Right renal pelvis (tissue), 4 donors: ENCODE results near the gene ZNF687. TPM values are rescaled to one million over a fixed set of nuclear protein-coding genes. Genes with fewer than 3 reads are reported as not detected.
"Not testable (repeated sequence)": the region's sequence is repeated elsewhere in the genome, so short reads cannot be mapped to it uniquely, and the experiment has no call there.

ENCODE experiments used
- DNase-seq, 4 donors: peaks; one replicate each; pipeline ENCODE4 v3.0.0-alpha.2; 2013; ENCODE audit warnings: low read depth in 4 of 4, low spot score in 3 of 4, missing footprints in 1 of 4
- polyA plus RNA-seq, 4 donors: library from polyadenylated mRNA; unstranded; fragments of 120-200 nt; gene quantifications; one replicate each; pipeline ENCODE4 v1.2.1, GENCODE V29; 2013; ENCODE audit not compliant: insufficient read length in 4 of 4

ZNF687 gene
- polyA plus RNA-seq = 10 to 100 TPM; 23.1 to 26.3 (median 24.0) TPM

- DNase-seq = peak; percentile 98 to 100 (median 100)
Measured at GRCh38 chr1:151281969-151282882, at the start of gene ZNF687. TSS of gene ZNF687 (plus strand) at chr1:151282299. CDS start at chr1:151286292, 3,993 bp downstream.

DNA sequence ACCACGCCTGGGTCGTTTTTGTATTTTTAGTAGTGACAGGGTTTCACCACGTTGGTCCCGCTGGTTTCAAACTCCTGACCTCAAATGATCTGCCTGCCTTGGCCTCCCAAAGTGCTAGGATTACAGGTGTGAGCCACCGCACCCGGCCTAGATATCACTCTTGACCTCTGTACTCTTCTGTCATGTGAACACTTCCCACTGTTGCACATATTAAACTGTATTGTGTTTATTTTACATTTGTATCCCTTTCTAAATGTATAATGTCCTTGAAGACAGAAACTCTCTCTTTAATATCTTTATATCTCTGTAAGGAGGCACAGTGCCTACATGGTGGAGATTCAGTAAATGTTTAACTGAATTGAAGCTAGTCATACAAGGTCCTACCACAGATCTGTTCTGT is 46.9 kb upstream of the ZNF687 start:
- no peak for DNase-seq

DNA sequence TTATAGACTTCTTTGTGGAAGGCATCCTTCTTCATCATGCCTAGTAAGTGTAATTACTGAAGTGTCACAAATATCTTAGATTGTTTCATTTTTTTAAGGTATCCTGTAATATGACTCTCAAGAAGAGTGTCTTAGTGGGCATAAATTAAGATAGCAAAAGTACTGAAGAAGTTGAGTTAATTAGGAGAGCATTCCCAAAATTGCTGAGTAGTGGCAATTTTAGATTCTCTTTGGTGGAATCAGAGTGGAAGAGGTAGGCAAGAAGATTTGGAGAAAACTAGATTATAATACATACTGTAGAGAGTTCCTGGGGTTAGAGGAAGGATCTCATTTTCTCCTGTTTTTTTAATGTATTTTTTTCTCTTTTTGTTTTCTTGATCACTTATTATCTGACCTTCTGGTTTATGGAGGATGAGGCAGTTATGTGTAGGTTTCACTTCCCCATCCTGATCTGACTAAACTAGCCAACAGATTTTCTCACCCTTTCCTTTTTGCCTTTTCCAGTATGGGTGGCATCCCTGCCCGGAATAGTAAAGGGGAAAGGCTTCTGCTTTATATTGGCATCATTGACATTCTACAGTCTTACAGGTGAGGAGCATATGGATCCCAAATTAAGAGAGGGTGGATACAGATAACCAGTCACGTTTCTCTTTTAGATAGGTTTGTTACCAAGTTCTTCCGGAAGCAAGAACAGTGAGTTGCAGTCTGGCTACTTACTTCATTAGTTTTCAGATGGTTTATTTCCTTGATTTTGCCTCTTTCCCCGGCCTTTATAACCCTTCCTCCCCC is 44.2 kb upstream of the ZNF687 start:
- DNase-seq = no peak

DNA sequence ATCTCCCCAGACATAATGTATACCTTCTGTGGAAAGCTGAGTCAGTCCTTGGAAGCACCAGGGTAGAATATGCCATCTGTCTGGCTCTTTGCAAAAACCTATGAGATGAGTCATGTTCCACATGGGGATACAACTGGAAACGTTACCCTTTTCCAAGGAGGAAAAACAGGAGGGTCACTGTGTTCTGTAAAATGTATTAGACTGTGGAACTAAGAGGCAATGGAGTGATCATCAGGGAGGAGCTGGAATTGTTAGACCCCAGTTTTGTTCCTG is 43.7 kb upstream of the ZNF687 start:
- no peak for DNase-seq

GRCh38 chr1:151242442-151242841 is 39.7 kb upstream of the ZNF687 start:
- no peak for DNase-seq

- DNase-seq = no peak
Measured at GRCh38 chr1:151243683-151244216, 38.3 kb upstream of the ZNF687 start.

DNA sequence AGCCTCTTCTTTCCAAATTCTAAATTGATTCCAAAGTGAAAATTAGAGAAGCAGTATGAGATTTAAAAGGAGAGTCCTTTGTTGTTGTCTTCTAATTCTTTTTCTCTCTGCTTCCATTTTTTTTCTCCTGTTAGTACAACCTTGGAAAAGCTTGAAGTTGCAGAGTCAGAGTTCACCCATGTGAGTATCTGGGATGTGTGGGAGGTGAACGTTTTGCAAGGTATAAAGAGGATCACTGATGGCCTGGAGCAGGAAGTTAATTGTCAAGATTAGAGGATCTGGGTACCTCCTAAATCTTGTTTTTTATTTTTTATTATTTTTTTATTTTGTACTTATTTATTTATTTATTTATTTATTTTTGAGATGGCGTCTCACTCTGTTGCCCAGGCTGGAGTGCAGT is 35.3 kb upstream of the ZNF687 start:
- DNase-seq = no peak

DNA sequence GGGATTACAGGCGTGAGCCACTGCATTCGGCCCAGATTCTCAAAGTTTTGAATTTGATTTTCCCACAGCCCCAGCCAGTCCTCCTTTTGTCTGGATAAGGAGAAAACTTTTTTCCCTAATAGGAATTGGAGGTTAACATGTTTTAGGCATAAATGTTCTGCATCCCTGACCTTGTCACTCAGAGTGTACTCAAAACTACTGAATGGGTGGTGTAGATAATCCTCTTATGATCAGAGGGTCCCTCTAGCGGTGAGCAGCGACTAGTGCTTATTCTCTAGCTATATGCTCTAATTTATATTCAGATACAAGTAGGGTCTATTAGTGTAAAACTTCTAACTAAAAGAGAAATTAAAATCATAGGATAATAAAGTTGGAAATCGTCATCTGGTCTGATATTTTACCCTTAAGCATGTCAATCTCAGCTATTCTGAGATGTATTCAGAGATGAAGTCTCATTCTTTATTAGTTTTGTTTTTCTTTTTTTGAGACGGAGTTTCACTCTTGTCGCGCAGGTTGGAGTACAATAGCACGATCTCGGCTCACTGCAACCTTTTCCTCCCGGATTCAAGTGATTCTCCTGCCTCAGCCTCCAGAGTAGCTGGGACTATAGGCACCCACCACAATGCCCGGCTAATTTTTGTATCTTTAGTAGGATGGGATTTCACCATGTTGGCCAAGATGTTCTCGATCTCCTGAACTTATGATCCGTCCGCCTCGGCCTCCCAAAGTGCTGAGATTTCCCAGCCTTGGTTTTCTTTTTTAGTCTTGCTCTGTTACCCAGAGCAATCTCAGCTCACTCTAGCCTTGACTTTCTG is 30.2 kb upstream of the ZNF687 start:
- peak; percentile 27 to 41 (median 38) for DNase-seq

DNA sequence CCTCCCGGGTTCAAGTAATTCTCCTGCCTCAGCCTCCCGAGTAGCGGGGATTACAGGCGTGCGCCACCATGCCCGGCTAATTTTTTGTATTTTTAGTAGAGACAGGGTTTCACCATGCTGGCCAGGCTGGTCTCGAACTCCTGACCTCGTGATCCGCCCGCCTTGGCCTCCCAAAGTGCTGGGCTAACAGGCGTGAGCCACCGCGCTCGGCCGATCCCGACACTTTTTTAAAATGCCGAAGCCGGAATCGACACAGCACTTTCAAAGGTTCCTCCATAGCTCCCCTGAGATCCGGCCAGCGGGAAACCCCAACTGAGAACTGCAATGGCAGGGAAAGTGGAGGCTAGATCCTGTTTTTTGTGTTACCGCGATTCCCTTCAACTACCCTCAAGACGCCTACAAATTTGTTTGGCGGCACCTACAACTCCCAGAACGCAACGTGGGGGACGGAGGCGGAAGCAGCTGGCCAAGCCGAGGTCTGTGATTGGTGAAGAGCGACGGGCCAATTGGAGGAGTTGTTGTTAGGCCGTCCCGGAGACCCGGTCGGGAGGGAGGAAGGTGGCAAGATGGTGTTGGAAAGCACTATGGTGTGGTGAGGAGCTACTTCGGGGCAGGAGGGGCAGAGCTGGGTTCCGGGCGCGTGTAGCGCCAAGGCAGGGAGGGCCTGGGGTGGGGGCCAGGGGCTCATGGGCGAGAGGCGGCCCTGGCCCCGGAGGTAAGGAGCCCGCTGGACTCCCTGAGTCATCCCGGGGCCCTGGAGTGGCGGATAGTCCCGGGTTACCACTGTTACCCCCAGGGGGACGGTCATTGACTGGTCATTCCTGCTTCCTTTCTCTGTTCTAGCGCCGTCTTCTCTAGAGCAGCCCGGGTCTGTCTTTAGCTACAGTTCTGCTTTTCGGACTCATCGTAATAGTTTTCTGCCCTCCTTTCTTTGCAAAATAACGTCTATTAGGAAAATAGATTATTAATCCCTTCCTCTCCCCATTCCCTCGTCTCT is 27.6 kb upstream of the ZNF687 start, which contains the start of gene PSMD4:
TSS of gene PSMD4 (plus strand) at position 518 of the 997 bp plus-strand sequence. CDS start at position 567, 49 bp downstream.
- peak; percentile 95 to 96 (median 95) for DNase-seq

- DNase-seq = no peak
Measured at GRCh38 chr1:151255381-151255780, 26.7 kb upstream of the ZNF687 start.

- no peak for DNase-seq
Measured at GRCh38 chr1:151259351-151259750, 22.7 kb upstream of the ZNF687 start.

GRCh38 chr1:151265446-151266236 is 16.5 kb upstream of the ZNF687 start:
- DNase-seq = no peak

GRCh38 chr1:151266315-151266714 is 15.8 kb upstream of the ZNF687 start:
- DNase-seq = no peak

DNA sequence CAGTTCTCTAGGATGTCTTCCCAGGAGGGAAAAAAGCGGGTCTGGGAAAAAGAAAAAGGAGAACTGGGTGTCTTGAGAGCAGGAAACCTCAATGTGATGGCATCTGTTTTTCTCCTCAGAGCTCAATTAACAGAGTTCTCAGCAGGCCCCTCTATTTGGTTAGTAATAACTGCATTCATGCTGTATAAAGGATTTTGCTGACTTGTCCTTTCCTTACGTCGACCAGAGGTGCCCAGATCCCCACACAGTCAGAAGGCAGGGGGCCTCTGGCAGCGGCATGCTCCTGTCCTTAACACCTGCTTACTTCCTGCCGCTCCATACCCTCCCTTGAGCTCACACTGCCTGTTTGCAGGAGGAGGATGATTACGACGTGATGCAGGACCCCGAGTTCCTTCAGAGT is 15.3 kb upstream of the ZNF687 start:
- no peak for DNase-seq

DNA sequence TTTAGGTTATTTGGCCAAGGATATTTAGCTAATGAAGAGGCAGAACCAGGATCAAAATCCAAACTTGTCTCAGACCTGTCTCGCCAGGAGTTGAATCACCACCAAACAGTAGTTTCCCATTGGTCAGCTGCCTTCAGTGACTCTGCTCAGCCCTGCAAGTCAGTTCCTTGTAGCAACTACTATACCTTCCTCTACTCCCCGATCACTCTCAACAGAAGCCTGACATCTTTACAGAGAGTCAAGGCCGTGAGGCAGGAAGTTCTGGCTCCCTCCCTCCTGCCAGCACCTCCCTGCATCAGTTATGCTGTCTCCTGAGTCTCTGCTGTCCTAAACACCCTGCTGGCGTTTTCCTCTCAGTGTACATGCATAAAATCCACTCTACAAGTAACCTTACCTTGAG is 14.3 kb upstream of the ZNF687 start:
- DNase-seq = no peak

DNA sequence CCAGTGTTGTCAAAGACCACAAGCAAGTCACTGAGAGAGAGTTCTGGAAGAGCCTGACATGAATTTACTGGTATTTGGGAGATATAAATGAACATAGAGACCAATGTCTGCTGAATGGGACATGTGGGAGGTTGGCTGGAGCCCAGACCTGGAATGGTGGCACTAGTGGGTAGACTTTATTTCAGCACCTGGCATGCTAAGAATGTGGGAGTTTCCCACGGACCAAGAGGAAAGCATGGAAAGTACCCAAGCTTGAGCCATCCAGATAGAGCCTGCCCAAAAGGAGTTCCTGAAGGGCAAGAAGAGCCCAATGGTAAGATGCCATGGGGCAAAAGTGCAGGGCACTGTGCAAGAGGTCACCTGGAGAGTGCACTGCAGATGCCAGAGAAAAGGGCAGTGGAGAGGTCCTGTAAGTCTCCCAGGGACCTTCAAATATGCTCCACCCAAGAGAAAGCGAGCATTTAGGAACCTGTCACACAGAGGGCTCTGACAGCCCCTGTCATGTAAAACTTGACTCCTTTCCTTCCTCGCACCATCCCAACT is 8.1 kb upstream of the ZNF687 start:
- no peak for DNase-seq

- DNase-seq = not testable (repeated sequence)
Measured at GRCh38 chr1:151275341-151275740, 6.8 kb upstream of the ZNF687 start.

- no peak for DNase-seq
Measured at GRCh38 chr1:151277249-151277648, 4.8 kb upstream of the ZNF687 start.
